IPS-20b (cell line): Measurements from ENCODE around the gene PRPF19.

Source experiments
- H3K27ac ChIP-seq: one replicate; pipeline ENCODE4 v1.5.1; 2013; ENCODE audit warnings: low read length
- H3K27me3 ChIP-seq: 2 replicates; pipeline ENCODE4 v1.6.1; 2013; ENCODE audit warnings: mild to moderate bottlenecking, low read length, inconsistent platforms; ENCODE audit not compliant: insufficient read depth
- H3K36me3 ChIP-seq: 2 replicates; pipeline ENCODE4 v1.6.1; 2013; ENCODE audit warnings: low read depth, mild to moderate bottlenecking, inconsistent platforms, low read length, moderate library complexity; ENCODE audit not compliant: insufficient read depth
- H3K4me1 ChIP-seq: 2 replicates; pipeline ENCODE4 v1.6.1; 2013; ENCODE audit warnings: mild to moderate bottlenecking, control low read depth, inconsistent platforms, low read length, moderate library complexity; ENCODE audit not compliant: insufficient read depth
- H3K4me3 ChIP-seq: 2 replicates; pipeline ENCODE4 v1.5.1; 2013; ENCODE audit warnings: mild to moderate bottlenecking, low read length, inconsistent platforms
- H3K9ac ChIP-seq: 2 replicates; pipeline ENCODE4 v1.6.1; 2013; ENCODE audit warnings: low read depth, mild to moderate bottlenecking, inconsistent platforms, low read length, moderate library complexity
- H3K9me3 ChIP-seq: 2 replicates; pipeline ENCODE4 v1.6.1; 2013; ENCODE audit warnings: mild to moderate bottlenecking, low read depth, low read length, inconsistent platforms; ENCODE audit not compliant: insufficient read depth

The PRPF19 gene

DNA sequence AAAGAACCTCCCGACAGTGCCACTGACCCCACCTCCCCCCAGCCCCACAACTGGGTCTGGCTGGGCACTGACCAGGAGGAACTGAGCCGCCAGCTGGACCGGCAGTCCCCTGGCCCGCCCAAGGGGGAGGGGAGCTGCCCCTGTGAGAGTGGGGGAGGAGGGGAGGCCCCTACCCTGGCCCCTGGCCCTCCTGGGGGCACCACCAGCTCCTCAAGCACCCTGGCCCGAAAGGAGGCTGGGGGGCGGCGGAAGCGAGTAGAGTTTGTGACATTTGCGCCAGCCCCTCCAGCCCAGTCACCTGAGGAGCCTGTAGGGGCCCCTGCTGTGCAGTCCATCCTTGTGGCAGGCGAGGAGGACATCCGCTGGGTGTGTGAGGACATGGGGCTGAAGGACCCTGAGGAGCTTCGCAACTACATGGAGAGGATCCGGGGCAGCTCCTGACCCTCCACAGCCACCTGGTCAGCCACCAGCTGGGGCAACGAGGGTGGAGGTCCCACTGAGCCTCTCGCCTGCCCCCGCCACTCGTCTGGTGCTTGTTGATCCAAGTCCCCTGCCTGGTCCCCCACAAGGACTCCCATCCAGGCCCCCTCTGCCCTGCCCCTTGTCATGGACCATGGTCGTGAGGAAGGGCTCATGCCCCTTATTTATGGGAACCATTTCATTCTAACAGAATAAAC, 30.2 kb upstream of the PRPF19 start:
- H3K9ac ChIP-seq = no peak overlapping the region
- H3K9me3 ChIP-seq = no peaks in the 10 kb centered on the region
- H3K27ac ChIP-seq = no peak overlapping the region
- H3K27me3 ChIP-seq = no peaks in the 10 kb centered on the region
- H3K4me3 ChIP-seq = no peak overlapping the region
- no peaks in the 10 kb centered on the region for H3K4me1 ChIP-seq
- H3K36me3 ChIP-seq = peaks cover 43% of the 10 kb centered on the region

- H3K4me1 ChIP-seq = no peaks in the 10 kb centered on the region
- H3K9ac ChIP-seq = no peak overlapping the region
- H3K27me3 ChIP-seq = no peaks in the 10 kb centered on the region
- no peaks in the 10 kb centered on the region for H3K9me3 ChIP-seq
- H3K4me3 ChIP-seq = no peak overlapping the region
- H3K36me3 ChIP-seq = peaks cover 51% of the 10 kb centered on the region
- H3K27ac ChIP-seq = no peak overlapping the region
Measured at GRCh38 chr11:60935676-60936442, 29.5 kb upstream of the PRPF19 start.

DNA sequence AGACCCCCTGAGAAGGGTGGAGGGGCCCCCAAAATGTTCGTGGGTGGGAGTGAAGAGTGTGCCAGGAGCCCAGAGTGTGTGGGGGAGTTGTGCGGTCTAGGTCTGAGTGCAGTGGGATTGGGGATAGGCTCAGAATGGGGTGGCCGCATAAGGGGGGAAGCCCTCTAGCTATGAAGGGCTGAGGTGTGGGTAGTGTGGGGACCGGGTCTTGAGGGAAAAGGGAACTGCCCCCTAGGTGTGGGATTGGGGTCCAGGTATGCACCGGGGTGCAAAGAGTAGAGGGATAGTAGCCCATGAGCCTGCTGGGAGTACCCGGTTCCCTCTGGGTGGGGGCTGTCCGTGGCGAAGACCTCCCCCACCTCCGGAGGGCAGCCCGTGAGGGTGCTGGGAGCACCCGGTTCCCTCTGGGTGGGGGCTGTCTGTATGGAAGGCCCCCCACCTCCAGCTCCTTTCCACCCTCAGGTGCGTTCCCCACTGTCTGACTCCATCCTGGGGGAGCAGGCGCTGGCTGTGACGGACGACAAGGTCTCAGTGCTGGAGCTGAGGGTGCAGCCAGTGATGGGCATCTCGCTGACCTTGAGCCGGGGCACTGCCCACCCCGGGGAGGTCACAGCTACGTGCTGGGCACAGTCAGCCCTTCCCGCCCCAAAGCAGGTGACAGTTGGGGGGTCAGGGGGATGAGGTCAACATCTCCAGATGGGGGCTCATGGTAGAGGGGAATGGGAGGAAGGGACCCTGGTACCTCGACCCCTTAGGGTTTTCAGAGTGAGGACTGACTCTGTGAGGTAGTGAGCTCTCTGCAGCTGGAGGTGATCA, 28.6 kb upstream of the PRPF19 start:
- H3K4me3 ChIP-seq = no peak overlapping the region
- H3K36me3 ChIP-seq = peaks cover 58% of the 10 kb centered on the region
- H3K27me3 ChIP-seq = no peaks in the 10 kb centered on the region
- H3K9ac ChIP-seq = no peak overlapping the region
- no peaks in the 10 kb centered on the region for H3K4me1 ChIP-seq
- H3K27ac ChIP-seq = no peak overlapping the region
- H3K9me3 ChIP-seq = no peaks in the 10 kb centered on the region

DNA sequence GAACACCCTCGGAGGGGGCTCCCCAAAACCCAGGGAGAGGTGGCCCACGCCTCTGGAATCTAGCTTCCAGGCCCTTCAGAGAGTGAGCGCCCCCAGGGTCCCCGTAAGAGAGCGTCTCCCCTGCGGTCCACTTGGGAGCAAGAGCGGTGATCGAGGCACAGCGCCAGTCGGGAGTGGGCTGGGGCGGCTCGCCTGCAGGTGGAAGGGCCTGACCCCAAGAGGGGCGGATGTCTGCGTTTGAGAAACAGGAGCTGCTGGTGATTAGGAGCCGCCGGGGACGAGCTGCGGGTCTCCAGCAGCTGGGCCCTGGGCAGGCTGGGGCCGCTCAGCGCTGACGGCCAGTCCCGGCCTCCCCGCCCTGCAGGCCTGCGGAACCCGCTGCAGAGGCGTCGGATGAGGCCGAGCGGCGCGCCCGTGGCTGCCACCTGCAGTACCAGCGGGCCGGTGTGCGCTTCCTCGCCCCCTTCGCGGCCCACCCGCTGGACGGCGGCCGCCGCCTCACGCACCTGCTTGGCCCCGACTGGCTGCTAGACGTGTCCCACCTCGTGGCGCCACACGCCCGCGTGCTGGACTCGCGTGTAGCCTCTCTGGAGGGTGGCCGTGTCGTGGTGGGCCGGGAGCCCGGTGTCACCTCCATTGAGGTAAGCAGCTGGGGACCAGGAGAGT, 27.9 kb upstream of the PRPF19 start:
- Histone ChIP-seq H3K4me1 (no peaks in the 10 kb centered on the region), H3K36me3 (peaks cover 66% of the 10 kb centered on the region), H3K27me3 (no peaks in the 10 kb centered on the region), H3K9me3 (no peaks in the 10 kb centered on the region), H3K27ac (no peak overlapping the region), H3K4me3 (no peak overlapping the region), H3K9ac (no peak overlapping the region)

- Histone ChIP-seq H3K27me3 (no peaks in the 10 kb centered on the region), H3K36me3 (peaks cover 72% of the 10 kb centered on the region), H3K4me3 (no peak overlapping the region), H3K9ac (no peak overlapping the region), H3K27ac (no peak overlapping the region), H3K9me3 (no peaks in the 10 kb centered on the region), H3K4me1 (no peaks in the 10 kb centered on the region)
Measured at GRCh38 chr11:60933416-60934123, 27.2 kb upstream of the PRPF19 start.

DNA sequence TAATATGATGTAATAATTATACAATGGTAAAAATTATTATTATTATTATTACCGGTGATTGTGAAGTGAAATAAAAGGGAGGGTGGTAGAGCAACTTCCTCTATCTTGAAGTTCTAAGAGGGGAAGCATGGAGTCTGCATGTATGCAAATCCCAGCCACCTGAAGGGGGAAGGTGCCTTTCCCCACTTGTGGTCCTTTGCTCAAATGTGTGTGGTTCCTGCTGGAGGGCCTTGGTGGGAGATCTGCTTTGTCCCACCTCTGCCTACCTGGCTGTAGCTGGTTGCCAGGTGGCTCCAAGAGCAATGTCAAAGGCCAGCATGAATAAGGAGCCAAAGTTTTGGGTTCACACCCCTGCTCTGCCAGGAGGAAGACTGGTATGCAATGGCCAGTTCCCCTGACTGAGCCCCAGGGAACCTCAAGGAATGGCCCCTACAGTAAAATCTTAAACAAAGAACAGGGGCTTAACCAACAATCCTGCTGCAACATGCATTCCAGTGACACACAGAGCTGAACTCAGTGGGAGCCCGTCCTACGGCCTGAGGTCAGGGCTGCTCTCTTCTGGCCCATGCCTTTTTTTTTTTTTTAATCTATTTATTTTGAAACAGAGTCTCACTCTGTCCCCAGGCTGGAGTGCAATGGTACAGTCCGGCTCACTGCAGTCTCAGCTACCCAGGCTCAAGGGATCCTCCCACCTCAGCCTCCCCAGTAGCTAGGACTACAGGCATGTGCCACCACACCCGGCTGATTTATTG, 26.4 kb upstream of the PRPF19 start:
- Histone ChIP-seq H3K4me1 (no peaks in the 10 kb centered on the region), H3K9ac (no peak overlapping the region), H3K9me3 (no peaks in the 10 kb centered on the region), H3K27me3 (no peaks in the 10 kb centered on the region), H3K27ac (no peak overlapping the region), H3K36me3 (peaks cover 80% of the 10 kb centered on the region), H3K4me3 (no peak overlapping the region)

- peaks cover 82% of the 10 kb centered on the region for H3K36me3 ChIP-seq
- no peaks in the 10 kb centered on the region for H3K4me1 ChIP-seq
- no peaks in the 10 kb centered on the region for H3K27me3 ChIP-seq
- H3K4me3 ChIP-seq = no peak overlapping the region
- H3K9me3 ChIP-seq = no peaks in the 10 kb centered on the region
- no peak overlapping the region for H3K9ac ChIP-seq
- H3K27ac ChIP-seq = no peak overlapping the region
Measured at GRCh38 chr11:60931917-60932316, 25.5 kb upstream of the PRPF19 start.

- Histone ChIP-seq H3K36me3 (peaks cover 77% of the 10 kb centered on the region), H3K27ac (no peak overlapping the region), H3K9ac (no peak overlapping the region), H3K4me3 (no peak overlapping the region), H3K9me3 (no peaks in the 10 kb centered on the region), H3K27me3 (no peaks in the 10 kb centered on the region), H3K4me1 (no peaks in the 10 kb centered on the region; the same call in 1 of the 2 replicates)
Measured at GRCh38 chr11:60930394-60930793, 24.0 kb upstream of the PRPF19 start.

- H3K4me1 ChIP-seq = no peaks in the 10 kb centered on the region; the same call in 1 of the 2 replicates
- H3K9ac ChIP-seq = no peak overlapping the region
- H3K9me3 ChIP-seq = no peaks in the 10 kb centered on the region
- H3K36me3 ChIP-seq = peaks cover 74% of the 10 kb centered on the region
- no peaks in the 10 kb centered on the region for H3K27me3 ChIP-seq
- H3K4me3 ChIP-seq = no peak overlapping the region
- no peak overlapping the region for H3K27ac ChIP-seq
Measured at GRCh38 chr11:60929764-60930163, 23.4 kb upstream of the PRPF19 start.

DNA sequence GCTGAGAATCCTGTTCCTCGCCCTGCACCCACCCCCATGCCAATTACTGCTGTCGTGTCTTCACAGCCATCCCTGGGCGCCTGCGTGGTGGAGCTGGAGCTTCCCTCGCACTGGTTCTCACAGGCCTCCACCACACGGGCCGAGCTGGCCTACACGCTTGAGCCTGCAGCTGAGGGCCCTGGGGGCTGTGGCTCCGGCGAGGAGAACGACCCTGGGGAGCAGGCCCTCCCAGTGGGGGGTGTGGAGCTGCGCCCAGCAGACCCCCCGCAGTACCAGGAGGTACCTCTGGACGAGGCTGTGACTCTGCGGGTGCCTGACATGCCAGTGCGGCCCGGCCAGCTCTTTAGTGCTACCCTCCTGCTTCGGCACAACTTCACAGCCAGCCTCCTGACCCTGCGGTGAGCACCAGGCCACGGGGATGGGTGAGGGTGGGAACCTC, 22.2 kb upstream of the PRPF19 start:
- no peaks in the 10 kb centered on the region for H3K27me3 ChIP-seq

More for the DNA sequence above, 22.2 kb upstream of the PRPF19 start:
- Histone ChIP-seq H3K9me3 (no peaks in the 10 kb centered on the region), H3K9ac (no peak overlapping the region), H3K36me3 (peaks cover 68% of the 10 kb centered on the region), H3K27ac (no peak overlapping the region), H3K4me1 (peaks cover 2% of the 10 kb centered on the region; the same call in 1 of the 2 replicates), H3K4me3 (no peak overlapping the region)
